Stomach (tissue), 4 donors: Measurements from ENCODE around the gene IFNB1.
A peak's percentile ranks its signal among the peaks of the same experiment; 100 is the strongest.

Experiments used
- CTCF ChIP-seq, 7 experiments: fragments of 450-650 bp in 4 of 7; fragments of 200-600 bp in 3 of 7; sonication (generic) in 3 of 7; IDR thresholded peaks; one replicate each; pipeline ENCODE4 v1.5.1; 2016 to 2019; ENCODE audit warnings: antibody characterized with exemption in 7 of 7, control low read depth in 2 of 7, mild to moderate bottlenecking in 1 of 7
- POLR2A ChIP-seq, 4 donors: fragments of 450-650 bp; IDR thresholded peaks; one replicate each; pipeline ENCODE4 v1.6.1; 2016; ENCODE audit warnings: antibody characterized with exemption in 4 of 4, control low read depth in 2 of 4, mild to moderate bottlenecking in 1 of 4, moderate library complexity in 1 of 4
- POLR2AphosphoS5 ChIP-seq, 3 donors: sonication (generic); formaldehyde crosslinking; IDR thresholded peaks; one replicate each; pipeline ENCODE4 v1.6.1; 2016; ENCODE audit warnings: antibody characterized with exemption in 3 of 3

DNA sequence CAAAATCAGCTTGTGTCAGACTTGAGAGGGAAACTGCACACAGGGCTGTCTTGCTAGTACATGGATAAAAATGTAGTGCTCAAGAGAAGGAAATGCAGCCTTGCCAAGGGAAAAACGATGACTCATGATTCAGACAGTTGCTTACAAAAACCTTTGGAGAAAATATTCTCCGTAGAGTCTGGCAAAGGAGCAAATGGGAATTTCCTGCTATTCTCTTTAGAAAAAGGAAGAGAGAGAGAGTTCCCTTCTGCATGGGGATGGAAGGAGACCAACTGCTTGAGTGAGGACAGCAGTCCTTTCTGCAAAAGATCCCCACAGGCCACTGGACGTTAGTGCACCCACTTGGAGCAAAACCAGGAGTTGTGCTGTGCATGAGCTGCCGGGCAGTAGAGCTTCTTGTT, 7.6 kb downstream of the IFNB1 start:
- TF ChIP-seq POLR2AphosphoS5 (IDR thresholded peaks at IDR 0.05) (peak in 1 of 3 donors; percentile 58), CTCF (IDR thresholded peaks at IDR 0.05) (peak in 2 of 7 experiments; percentile 16 to 22), POLR2A (IDR thresholded peaks at IDR 0.05) (no peak)
